SK-N-MC (cell line): ENCODE data around the gene INPP1.

Source experiments
- DNase-seq: peaks from one replicate; pipeline ENCODE4 v3.0.0-alpha.2; 2011; ENCODE audit warnings: low read depth, low spot score
- H3K27ac ChIP-seq: fragments of 200-600 bp; sonication (generic); 2 replicates; pipeline ENCODE4 v1.5.1; 2016; ENCODE audit warnings: mixed run types
- H3K36me3 ChIP-seq: fragments of 200-600 bp; sonication (generic); 2 replicates; pipeline ENCODE4 v1.6.1; 2017; ENCODE audit warnings: antibody characterized with exemption, low read length, mixed read lengths; ENCODE audit not compliant: insufficient read depth
- H3K4me3 ChIP-seq: fragments of 200-600 bp; sonication (generic); 2 replicates; pipeline ENCODE4 v1.5.1; 2016
- H3K9ac ChIP-seq: fragments of 200-600 bp; sonication (generic); 2 replicates; pipeline ENCODE4 v1.8.0; 2017; ENCODE audit warnings: mixed run types, mixed read lengths; ENCODE audit not compliant: insufficient read length
- H3K9me3 ChIP-seq: fragments of 200-600 bp; sonication (generic); 2 replicates; pipeline ENCODE4 v1.6.1; 2017; ENCODE audit warnings: low read depth, mild to moderate bottlenecking, antibody characterized with exemption, low read length, moderate library complexity, mixed read lengths
- EZH2 ChIP-seq: fragments of 200-600 bp; sonication (generic); IDR thresholded peaks from one replicate; pipeline ENCODE4 v1.6.1; 2017; ENCODE audit warnings: antibody characterized with exemption
- FOXP2 ChIP-seq: optimal IDR thresholded peaks from 2 replicates; pipeline ENCODE3; 2011; ENCODE audit warnings: mild to moderate bottlenecking, moderate library complexity; ENCODE audit not compliant: insufficient read depth; ENCODE audit errors: extremely low read length, control extremely low read depth
- POLR2AphosphoS5 ChIP-seq: IDR thresholded peaks from 2 replicates; pipeline ENCODE4 v1.6.1; 2012; ENCODE audit warnings: mild to moderate bottlenecking, low read depth, low read length, borderline replicate concordance

INPP1 gene

GRCh38 chr2:190413421-190413820, 70.0 kb downstream of the INPP1 start:
- Histone ChIP-seq H3K9me3 (no peaks in the 10 kb centered on the region), H3K4me3 (no peak overlapping the region), H3K27ac (no peak overlapping the region), H3K9ac (no peak overlapping the region), H3K36me3 (no peaks in the 10 kb centered on the region)
- TF ChIP-seq FOXP2 (no peak), POLR2AphosphoS5 (no peak), EZH2 (no peak)
- DNase-seq: no peak

DNA sequence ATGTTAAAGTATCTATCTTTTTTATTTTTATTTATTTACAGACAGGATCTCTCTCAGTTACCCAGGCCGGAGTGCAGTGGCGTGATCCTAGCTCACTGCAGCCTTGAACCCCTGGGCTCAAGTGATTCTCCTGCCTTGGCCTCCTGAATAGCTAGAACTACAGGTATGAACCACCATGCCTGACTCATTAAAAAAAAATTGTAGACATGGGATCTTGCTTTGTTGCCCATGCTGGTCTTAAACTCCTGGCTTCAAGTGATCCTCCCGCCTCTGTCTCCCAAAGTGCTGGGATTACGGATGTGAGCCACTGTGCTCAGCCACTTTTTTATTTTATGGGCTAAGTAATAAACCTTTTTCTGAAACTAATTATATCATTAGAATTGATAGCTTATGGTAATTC, 71.9 kb downstream of the INPP1 start:
- H3K9me3 ChIP-seq: no peaks in the 10 kb centered on the region
- H3K27ac ChIP-seq: no peak overlapping the region
- no peak overlapping the region for H3K4me3 ChIP-seq
- no peak for DNase-seq
- TF ChIP-seq POLR2AphosphoS5 (no peak), EZH2 (no peak), FOXP2 (no peak)
- H3K36me3 ChIP-seq: no peaks in the 10 kb centered on the region
- no peak overlapping the region for H3K9ac ChIP-seq

DNA sequence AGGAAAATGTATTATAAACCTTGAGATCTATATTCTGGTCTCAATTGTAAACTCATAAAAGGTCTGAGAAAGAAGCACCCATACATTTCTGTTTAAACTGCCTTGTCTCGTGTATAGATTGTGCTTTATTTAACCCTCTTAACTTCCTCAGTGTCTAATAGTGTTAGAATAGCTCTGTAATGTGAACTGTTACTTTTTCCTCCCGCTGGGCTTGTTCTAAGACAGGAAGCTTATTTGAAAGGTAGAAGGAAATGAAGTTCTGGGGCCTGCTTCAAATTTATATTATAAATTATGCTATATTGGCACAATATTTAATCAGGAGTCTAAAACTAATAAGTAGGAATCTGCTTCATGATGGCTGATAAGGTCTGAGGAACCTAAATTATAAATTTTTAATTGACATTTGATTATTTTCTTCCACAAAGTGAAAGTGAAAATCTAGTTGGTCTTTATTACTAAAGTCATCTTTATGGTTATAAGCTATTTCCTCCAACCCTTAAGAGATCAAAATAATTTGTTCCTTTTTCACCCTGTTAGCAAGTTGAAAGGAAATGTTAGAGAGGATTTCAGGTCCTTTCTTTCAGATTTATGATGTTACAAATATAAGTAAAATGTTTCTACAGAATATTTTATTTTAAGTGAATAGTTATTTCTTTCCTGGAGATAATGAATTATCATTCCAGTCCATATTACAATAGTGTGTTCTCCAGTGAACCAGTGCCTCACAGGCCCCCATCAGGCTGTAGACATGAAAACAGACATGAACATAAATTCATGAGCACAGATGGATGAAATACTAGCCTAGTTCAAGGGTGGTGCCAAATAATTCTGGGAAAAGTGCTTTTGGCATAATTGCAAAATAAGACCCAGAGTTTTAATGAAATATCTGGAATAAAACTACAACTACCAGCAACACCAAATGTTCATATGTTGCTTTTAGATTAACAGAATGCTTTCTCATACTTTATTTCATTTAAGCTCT, 72.7 kb downstream of the INPP1 start:
- no peak for TF ChIP-seq FOXP2
- no peak for TF ChIP-seq POLR2AphosphoS5
- no peak for TF ChIP-seq EZH2
- Histone ChIP-seq H3K4me3 (peak overlapping the region; percentile 34; the same call in 1 of the 2 replicates), H3K36me3 (no peaks in the 10 kb centered on the region), H3K27ac (peak overlapping the region; percentile 70), H3K9ac (no peak overlapping the region), H3K9me3 (no peaks in the 10 kb centered on the region)
- peak; percentile 53 for DNase-seq

GRCh38 chr2:190417045-190417842, 73.9 kb downstream of the INPP1 start:
- no peak overlapping the region for H3K27ac ChIP-seq

DNA sequence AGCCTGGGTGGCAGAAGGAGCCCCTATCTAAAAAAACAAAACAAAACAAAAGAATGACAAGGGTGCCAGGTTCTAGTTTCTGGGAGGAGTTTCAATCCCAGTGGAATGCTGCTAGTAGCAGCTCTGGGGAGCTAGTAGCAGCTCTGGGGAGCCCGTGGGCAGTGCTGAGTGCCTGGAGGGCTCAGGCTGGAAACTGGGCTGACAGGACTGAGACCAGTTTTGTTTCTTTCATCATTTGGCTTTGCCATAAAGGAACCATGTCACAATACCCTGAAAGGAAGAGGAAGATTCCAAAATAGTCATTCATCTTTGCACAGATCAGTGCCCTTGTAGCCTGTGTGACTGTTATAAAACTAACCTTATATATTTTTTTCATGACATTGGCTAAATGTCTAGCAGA, 75.3 kb downstream of the INPP1 start:
- H3K9ac ChIP-seq: no peak overlapping the region
- DNase-seq: no peak
- H3K36me3 ChIP-seq: no peaks in the 10 kb centered on the region
- H3K27ac ChIP-seq: no peak overlapping the region
- no peaks in the 10 kb centered on the region for H3K9me3 ChIP-seq
- TF ChIP-seq EZH2: no peak
- no peak for TF ChIP-seq POLR2AphosphoS5
- no peak for TF ChIP-seq FOXP2
- H3K4me3 ChIP-seq: no peak overlapping the region

More at GRCh38 chr2:190417045-190417842, 73.9 kb downstream of the INPP1 start:
- Histone ChIP-seq H3K36me3 (no peaks in the 10 kb centered on the region), H3K4me3 (no peak overlapping the region), H3K9me3 (no peaks in the 10 kb centered on the region), H3K9ac (no peak overlapping the region)
- TF ChIP-seq EZH2: no peak
- TF ChIP-seq POLR2AphosphoS5: no peak
- TF ChIP-seq FOXP2: no peak
- no peak for DNase-seq

- H3K4me3 ChIP-seq: no peak overlapping the region
- no peak for DNase-seq
- H3K27ac ChIP-seq: no peak overlapping the region
- no peaks in the 10 kb centered on the region for H3K9me3 ChIP-seq
- TF ChIP-seq FOXP2 (no peak), POLR2AphosphoS5 (no peak), EZH2 (no peak)
- no peak overlapping the region for H3K9ac ChIP-seq
- no peaks in the 10 kb centered on the region for H3K36me3 ChIP-seq
Measured at GRCh38 chr2:190420801-190421200, 77.4 kb downstream of the INPP1 start.
